OCI-LY1 (cell line): Measurements from ENCODE around the gene PCBP3.
"Not testable (repeated sequence)": the region's sequence is repeated elsewhere in the genome, so short reads cannot be mapped to it uniquely, and the experiment has no call there.

Experiments
- CTCF ChIP-seq: fragments of 200-600 bp; sonication (generic), shearing (Covaris generic); IDR thresholded peaks from 2 replicates; pipeline ENCODE4 v1.5.1; 2017; ENCODE audit warnings: mild to moderate bottlenecking, antibody characterized with exemption, low read length, moderate library complexity, mixed read lengths
- EZH2 ChIP-seq: fragments of 200-600 bp; sonication (generic), shearing (Covaris generic); IDR thresholded peaks from 2 replicates; pipeline ENCODE4 v1.8.0; 2017; ENCODE audit warnings: borderline replicate concordance, mixed run types, mild to moderate bottlenecking, antibody characterized with exemption, low read length, moderate library complexity, mixed read lengths

- TF ChIP-seq CTCF, EZH2: not testable (repeated sequence)
Observed at GRCh38 chr21:45814210-45814940, 170.8 kb downstream of the PCBP3 start.
